Lower leg skin (tissue), 3 donors: ENCODE data around the gene ESAM.

Experiments used
- POLR2A ChIP-seq, 2 donors: fragments of 450-650 bp; IDR thresholded peaks; one replicate each; pipeline ENCODE4 v1.6.1; 2016 to 2017; ENCODE audit warnings: antibody characterized with exemption in 2 of 2, mild to moderate bottlenecking in 1 of 2, moderate library complexity in 1 of 2
- TF ChIP-seq, protein P1 (sequence below), 3 donors: fragments of 450-650 bp; IDR thresholded peaks; one replicate each; pipeline ENCODE4 v1.5.1; 2016; ENCODE audit warnings: antibody characterized with exemption in 3 of 3, mild to moderate bottlenecking in 3 of 3, moderate library complexity in 2 of 3

DNA sequence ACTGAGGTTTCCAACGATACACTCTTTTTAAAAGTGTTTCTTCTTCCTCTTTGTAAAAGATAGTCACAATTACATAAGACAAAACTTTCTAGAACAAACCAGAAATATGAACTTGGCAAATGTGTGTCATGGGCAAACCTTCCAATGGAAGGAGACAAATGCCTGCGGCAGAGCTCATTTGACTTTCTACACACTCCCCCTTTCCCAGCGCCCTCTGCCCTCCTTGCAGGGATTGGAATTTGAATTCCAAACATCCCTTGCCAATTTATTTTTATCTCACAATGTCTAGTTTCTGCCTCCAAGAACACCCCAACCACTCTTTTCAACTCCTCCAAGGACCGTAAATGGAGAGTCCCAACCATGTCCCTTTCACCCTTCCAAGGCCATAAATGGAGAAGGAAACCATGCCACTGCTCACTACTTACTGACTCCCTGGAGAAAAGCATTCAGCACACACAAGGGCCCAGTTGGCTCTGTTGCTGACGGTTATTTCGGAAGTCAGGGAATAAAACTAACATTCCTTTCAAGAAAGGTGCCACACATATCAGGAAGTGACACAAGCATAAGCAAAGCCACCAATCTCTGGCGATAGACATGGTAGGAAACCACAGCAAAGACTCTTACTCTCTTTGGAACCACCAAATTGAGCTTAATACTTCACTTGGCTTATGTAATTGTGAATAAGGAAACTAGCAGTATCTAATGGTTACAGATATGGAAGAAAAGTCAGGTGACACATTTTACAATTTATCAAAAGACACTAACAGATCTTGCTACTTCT, 15.0 kb upstream of the ESAM start:
- TF ChIP-seq, protein P1, sequence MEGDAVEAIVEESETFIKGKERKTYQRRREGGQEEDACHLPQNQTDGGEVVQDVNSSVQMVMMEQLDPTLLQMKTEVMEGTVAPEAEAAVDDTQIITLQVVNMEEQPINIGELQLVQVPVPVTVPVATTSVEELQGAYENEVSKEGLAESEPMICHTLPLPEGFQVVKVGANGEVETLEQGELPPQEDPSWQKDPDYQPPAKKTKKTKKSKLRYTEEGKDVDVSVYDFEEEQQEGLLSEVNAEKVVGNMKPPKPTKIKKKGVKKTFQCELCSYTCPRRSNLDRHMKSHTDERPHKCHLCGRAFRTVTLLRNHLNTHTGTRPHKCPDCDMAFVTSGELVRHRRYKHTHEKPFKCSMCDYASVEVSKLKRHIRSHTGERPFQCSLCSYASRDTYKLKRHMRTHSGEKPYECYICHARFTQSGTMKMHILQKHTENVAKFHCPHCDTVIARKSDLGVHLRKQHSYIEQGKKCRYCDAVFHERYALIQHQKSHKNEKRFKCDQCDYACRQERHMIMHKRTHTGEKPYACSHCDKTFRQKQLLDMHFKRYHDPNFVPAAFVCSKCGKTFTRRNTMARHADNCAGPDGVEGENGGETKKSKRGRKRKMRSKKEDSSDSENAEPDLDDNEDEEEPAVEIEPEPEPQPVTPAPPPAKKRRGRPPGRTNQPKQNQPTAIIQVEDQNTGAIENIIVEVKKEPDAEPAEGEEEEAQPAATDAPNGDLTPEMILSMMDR (IDR thresholded peaks at IDR 0.05) = no peak
- TF ChIP-seq POLR2A (IDR thresholded peaks at IDR 0.05) = no peak
